Measurements from ENCODE around the gene HOMER2. TPM values are rescaled to one million over a fixed set of nuclear protein-coding genes. Genes with fewer than 3 reads are reported as not detected.

The HOMER2 gene
- total RNA-seq, 1 experiment from 2014 or later = 22.6 TPM

DNA sequence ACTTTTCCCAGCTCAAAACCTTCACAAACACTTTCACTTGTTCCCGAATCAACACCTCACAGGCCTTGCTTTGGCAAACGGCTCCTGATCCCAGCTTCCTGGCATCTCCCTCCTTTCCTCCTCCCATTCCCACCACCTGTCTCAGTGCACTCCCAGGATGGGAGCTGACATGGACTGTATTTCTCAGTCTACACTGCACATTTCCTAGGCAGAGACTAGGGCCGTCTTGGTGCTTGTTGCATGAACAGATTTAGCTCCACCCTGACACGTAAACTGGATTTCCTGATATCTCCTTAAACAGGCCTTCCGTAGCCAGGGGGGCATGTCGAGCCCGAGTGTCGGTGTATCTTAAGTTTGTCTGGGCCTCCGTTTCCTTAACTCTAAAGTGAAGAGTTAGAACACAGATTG, 143.9 kb downstream of the HOMER2 start:
- no peaks in the 10 kb centered on the region for H3K27me3 ChIP-seq (ENCODE audit: low read length)
- no peaks in the 10 kb centered on the region for H3K9me2 ChIP-seq (replicated peaks; ENCODE audit: low read length)
- peaks cover 33% of the 10 kb centered on the region for H3K79me2 ChIP-seq (ENCODE audit: low read length)
- H2AFZ ChIP-seq (ENCODE audit: low read length) = peak overlapping the region; percentile 86
- H3K9me3 ChIP-seq (ENCODE audit: low read length) = no peaks in the 10 kb centered on the region
- H3K4me1 ChIP-seq (ENCODE audit: insufficient read depth, low read length) = peaks cover 16% of the 10 kb centered on the region
- TF ChIP-seq EZH2phosphoT487 (IDR thresholded peaks at IDR 0.05; ENCODE audit: borderline replicate concordance, low read length) (no peak), EZH2 (IDR thresholded peaks at IDR 0.05; ENCODE audit: low read length, unreplicated experiment) (no peak)
- TF ChIP-seq, protein P1, sequence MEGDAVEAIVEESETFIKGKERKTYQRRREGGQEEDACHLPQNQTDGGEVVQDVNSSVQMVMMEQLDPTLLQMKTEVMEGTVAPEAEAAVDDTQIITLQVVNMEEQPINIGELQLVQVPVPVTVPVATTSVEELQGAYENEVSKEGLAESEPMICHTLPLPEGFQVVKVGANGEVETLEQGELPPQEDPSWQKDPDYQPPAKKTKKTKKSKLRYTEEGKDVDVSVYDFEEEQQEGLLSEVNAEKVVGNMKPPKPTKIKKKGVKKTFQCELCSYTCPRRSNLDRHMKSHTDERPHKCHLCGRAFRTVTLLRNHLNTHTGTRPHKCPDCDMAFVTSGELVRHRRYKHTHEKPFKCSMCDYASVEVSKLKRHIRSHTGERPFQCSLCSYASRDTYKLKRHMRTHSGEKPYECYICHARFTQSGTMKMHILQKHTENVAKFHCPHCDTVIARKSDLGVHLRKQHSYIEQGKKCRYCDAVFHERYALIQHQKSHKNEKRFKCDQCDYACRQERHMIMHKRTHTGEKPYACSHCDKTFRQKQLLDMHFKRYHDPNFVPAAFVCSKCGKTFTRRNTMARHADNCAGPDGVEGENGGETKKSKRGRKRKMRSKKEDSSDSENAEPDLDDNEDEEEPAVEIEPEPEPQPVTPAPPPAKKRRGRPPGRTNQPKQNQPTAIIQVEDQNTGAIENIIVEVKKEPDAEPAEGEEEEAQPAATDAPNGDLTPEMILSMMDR (conservative IDR thresholded peaks at IDR 0.05; ENCODE audit: low read depth, low read length) = no peak
- H4K20me1 ChIP-seq (ENCODE audit: low read length) = 0 out of 2 replicates have a peak, but pooled peaks cover 5% of the 10 kb centered on the region
- ATAC-seq (0 out of 2 replicates have a peak, but pooled peaks have one; percentile 2), DNase-seq (no peak)
- H3K4me3 ChIP-seq (ENCODE audit: low read length) = peak overlapping the region; percentile 90
- intact Hi-C loops (cut with micrococcal nuclease) = loop anchor here (5.0 kb wide), 1 partner anchor 56 kb away; no protein-coding TSS in a partner anchor
- H3K4me2 ChIP-seq (ENCODE audit: low read length) = peak overlapping the region; percentile 82
- no TSS peak for BruUV-seq (replicated peaks)
- peak overlapping the region; percentile 40 for H3K27ac ChIP-seq (ENCODE audit: low read length)
- ChIA-PET CTCF (no interaction called here), POLR2A (ENCODE audit: unreplicated experiment) (interaction anchor here (0.6 kb wide), 2 partner anchors 25 to 137 kb away, joined by 3 to 10 read pairs; no protein-coding TSS in a partner anchor)
- H3K9ac ChIP-seq (ENCODE audit: low read length) = peak overlapping the region; percentile 89; the same call in 1 of the 2 replicates
- H3F3A ChIP-seq (ENCODE audit: low read length, unreplicated experiment) = no peaks in the 10 kb centered on the region
- H3K36me3 ChIP-seq (ENCODE audit: low read depth, low read length) = no peaks in the 10 kb centered on the region

DNA sequence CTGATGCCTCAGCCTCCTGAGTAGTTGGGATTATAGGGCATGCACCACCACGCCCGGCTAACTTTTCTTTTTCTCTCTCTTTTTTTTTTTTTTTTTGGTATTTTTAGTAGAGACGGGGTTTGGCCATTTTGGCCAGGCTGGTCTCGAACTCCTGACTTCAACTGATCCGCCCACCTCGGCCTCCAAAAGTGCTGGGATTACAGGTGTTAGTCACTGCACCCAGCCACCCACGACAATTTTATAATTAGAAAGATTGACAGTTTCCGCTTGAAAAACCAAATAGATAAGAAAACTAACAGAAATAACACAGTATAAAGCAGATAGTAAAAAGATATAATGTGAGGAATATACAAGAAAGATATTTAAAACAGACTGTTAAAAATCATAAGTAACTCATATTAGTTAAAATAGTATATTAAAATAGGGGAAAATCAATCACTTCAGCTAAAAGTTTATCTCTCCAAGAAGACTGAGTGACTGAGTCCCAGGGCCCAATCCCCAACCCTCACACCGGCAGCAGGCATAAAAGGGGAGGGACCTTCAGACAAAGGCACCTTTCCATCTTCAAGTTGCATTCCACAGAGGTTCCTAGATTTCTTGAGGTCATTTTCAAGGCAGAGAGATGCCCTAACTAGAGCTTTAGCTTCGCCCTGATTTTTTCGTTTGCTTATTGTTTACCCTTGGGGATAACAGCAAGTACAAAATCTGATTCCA, 144.4 kb downstream of the HOMER2 start:
- Histone ChIP-seq H4K20me1 (ENCODE audit: low read length) (0 out of 2 replicates have a peak, but pooled peaks cover 5% of the 10 kb centered on the region), H3K9me3 (ENCODE audit: low read length) (no peaks in the 10 kb centered on the region), H3K9me2 (replicated peaks; ENCODE audit: low read length) (no peaks in the 10 kb centered on the region), H2AFZ (ENCODE audit: low read length) (peak overlapping the region; percentile 86), H3K4me2 (ENCODE audit: low read length) (peak overlapping the region; percentile 82), H3K4me1 (ENCODE audit: insufficient read depth, low read length) (peaks cover 16% of the 10 kb centered on the region), H3K4me3 (ENCODE audit: low read length) (peak overlapping the region; percentile 90; the same call in 1 of the 2 replicates), H3K9ac (ENCODE audit: low read length) (no peak overlapping the region), H3K27ac (ENCODE audit: low read length) (no peak overlapping the region), H3F3A (ENCODE audit: low read length, unreplicated experiment) (no peaks in the 10 kb centered on the region), H3K36me3 (ENCODE audit: low read depth, low read length) (no peaks in the 10 kb centered on the region), H3K79me2 (ENCODE audit: low read length) (peaks cover 29% of the 10 kb centered on the region), H3K27me3 (ENCODE audit: low read length) (no peaks in the 10 kb centered on the region)
- POLR2A ChIA-PET (ENCODE audit: unreplicated experiment) = no interaction called here
- CTCF ChIA-PET = no interaction called here
- TF ChIP-seq EZH2 (IDR thresholded peaks at IDR 0.05; ENCODE audit: low read length, unreplicated experiment) (no peak), EZH2phosphoT487 (IDR thresholded peaks at IDR 0.05; ENCODE audit: borderline replicate concordance, low read length) (no peak)
- TF ChIP-seq, protein P1 (conservative IDR thresholded peaks at IDR 0.05; ENCODE audit: low read depth, low read length) = no peak
- intact Hi-C loops (cut with micrococcal nuclease) = loop anchor here (5.0 kb wide), 1 partner anchor 56 kb away; no protein-coding TSS in a partner anchor
- DNase-seq (no peak), ATAC-seq (no peak)
- no TSS peak for BruUV-seq (replicated peaks)

DNA sequence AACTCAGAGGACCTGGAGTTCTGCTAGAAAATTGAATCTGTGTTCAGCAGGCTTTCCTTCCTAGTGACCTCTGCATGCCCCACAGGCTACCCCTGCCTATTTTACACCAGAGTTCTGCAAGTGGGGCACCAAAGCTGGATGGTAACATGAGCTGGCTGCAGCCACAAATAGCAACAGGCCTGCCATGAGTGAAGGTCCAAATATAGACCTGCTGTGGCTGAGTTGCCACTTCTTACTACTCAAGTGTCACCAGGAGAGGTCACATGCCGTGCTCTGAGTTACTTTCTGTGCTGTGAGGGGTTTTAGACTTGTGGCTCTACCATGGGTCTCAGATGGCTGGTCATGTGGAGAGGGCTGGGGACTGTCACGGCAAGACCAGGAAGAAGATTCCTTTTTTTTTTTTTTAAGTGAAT, 146.5 kb downstream of the HOMER2 start, which contains the start of gene FSD2:
TSS of gene FSD2 (minus strand) at position 76 of the 413 bp plus-strand sequence. CDS start 18,679 bp downstream, outside the sequence.
- no peaks in the 10 kb centered on the region for H3K9me2 ChIP-seq (replicated peaks; ENCODE audit: low read length)
- intact Hi-C loops (cut with micrococcal nuclease) = loop anchor here (5.0 kb wide), 1 partner anchor 54 kb away; no protein-coding TSS in a partner anchor
- no TSS peak for BruUV-seq (replicated peaks)
- no peaks in the 10 kb centered on the region for H3K36me3 ChIP-seq (ENCODE audit: low read depth, low read length)
- no peak within 1 kb of the TSS for H3K4me2 ChIP-seq (ENCODE audit: low read length)
- H3F3A ChIP-seq (ENCODE audit: low read length, unreplicated experiment) = no peaks in the 10 kb centered on the region
- no peak within 1 kb of the TSS for H3K4me3 ChIP-seq (ENCODE audit: low read length)
- no peak within 1 kb of the TSS for H2AFZ ChIP-seq (ENCODE audit: low read length)
- H3K9me3 ChIP-seq (ENCODE audit: low read length) = no peaks in the 10 kb centered on the region
- no peak within 1 kb of the TSS for H3K9ac ChIP-seq (ENCODE audit: low read length)
- TF ChIP-seq, protein P1 (conservative IDR thresholded peaks at IDR 0.05; ENCODE audit: low read depth, low read length) = no peak
- TF ChIP-seq EZH2 (IDR thresholded peaks at IDR 0.05; ENCODE audit: low read length, unreplicated experiment) = no peak
- TF ChIP-seq EZH2phosphoT487 (IDR thresholded peaks at IDR 0.05; ENCODE audit: borderline replicate concordance, low read length) = no peak
- ChIA-PET POLR2A (ENCODE audit: unreplicated experiment) (no interaction called here), CTCF (no interaction called here)
- no peaks in the 10 kb centered on the region for H4K20me1 ChIP-seq (ENCODE audit: low read length)
- peaks cover 9% of the 10 kb centered on the region for H3K79me2 ChIP-seq (ENCODE audit: low read length)
- peaks cover 3% of the 10 kb centered on the region; the same call in 1 of the 2 replicates for H3K27me3 ChIP-seq (ENCODE audit: low read length)
- H3K27ac ChIP-seq (ENCODE audit: low read length) = no peak within 1 kb of the TSS
- no peak for DNase-seq
- ATAC-seq = no peak
- H3K4me1 ChIP-seq (ENCODE audit: insufficient read depth, low read length) = peaks cover 10% of the 10 kb centered on the region

Data from PC-3 (cell line).